ENCODE measurements around the gene PTPRT.
A peak's percentile ranks its signal among the peaks of the same experiment; 100 is the strongest.

PTPRT gene

GRCh38 chr20:43196243-43196642 lies 6.5 kb upstream of the PTPRT start:
- H3K27ac Mint-ChIP-seq (ENCODE audit: low read depth): no peak overlapping the region
- no peaks in the 10 kb centered on the region for H3K4me1 Mint-ChIP-seq
- H3K4me3 Mint-ChIP-seq: no peak overlapping the region
- ATAC-seq (replicated peaks; ENCODE audit: extremely low read depth, poor library complexity, severe bottlenecking) (no peak), DNase-seq (ENCODE audit: low spot score in 2 of 2) (no peak)
- H3K27me3 Mint-ChIP-seq: peaks cover 22% of the 10 kb centered on the region
- H3K9me3 Mint-ChIP-seq: no peaks in the 10 kb centered on the region
- H3K36me3 Mint-ChIP-seq (ENCODE audit: insufficient read depth): no peaks in the 10 kb centered on the region

GRCh38 chr20:43194137-43194536 lies 4.4 kb upstream of the PTPRT start:
- Mint-ChIP-seq H3K4me3 (no peak overlapping the region), H3K4me1 (no peaks in the 10 kb centered on the region), H3K27me3 (peaks cover 34% of the 10 kb centered on the region), H3K36me3 (ENCODE audit: insufficient read depth) (no peaks in the 10 kb centered on the region), H3K9me3 (no peaks in the 10 kb centered on the region), H3K27ac (ENCODE audit: low read depth) (no peak overlapping the region)
- ATAC-seq (replicated peaks; ENCODE audit: extremely low read depth, poor library complexity, severe bottlenecking): no peak
- no peak for DNase-seq (ENCODE audit: low spot score in 2 of 2)

GRCh38 chr20:43193443-43193842 lies 3.7 kb upstream of the PTPRT start:
- no peak for ATAC-seq (replicated peaks; ENCODE audit: extremely low read depth, poor library complexity, severe bottlenecking)
- Mint-ChIP-seq H3K9me3 (no peaks in the 10 kb centered on the region), H3K4me3 (no peak overlapping the region), H3K4me1 (peaks cover 2% of the 10 kb centered on the region), H3K36me3 (ENCODE audit: insufficient read depth) (no peaks in the 10 kb centered on the region), H3K27me3 (peaks cover 35% of the 10 kb centered on the region), H3K27ac (ENCODE audit: low read depth) (no peak overlapping the region)
- DNase-seq (ENCODE audit: low spot score in 2 of 2): no peak

GRCh38 chr20:43191946-43192863 lies 2.5 kb upstream of the PTPRT start:
- H3K27ac Mint-ChIP-seq (ENCODE audit: low read depth): no peak overlapping the region
- H3K4me1 Mint-ChIP-seq: peaks cover 8% of the 10 kb centered on the region
- H3K4me3 Mint-ChIP-seq: no peak overlapping the region
- no peak for ATAC-seq (replicated peaks; ENCODE audit: extremely low read depth, poor library complexity, severe bottlenecking)
- no peaks in the 10 kb centered on the region for H3K36me3 Mint-ChIP-seq (ENCODE audit: insufficient read depth)
- peaks cover 44% of the 10 kb centered on the region for H3K27me3 Mint-ChIP-seq
- no peaks in the 10 kb centered on the region for H3K9me3 Mint-ChIP-seq
- DNase-seq (ENCODE audit: low spot score in 2 of 2): no peak

GRCh38 chr20:43191143-43191542 lies 1.4 kb upstream of the PTPRT start:
- H3K27me3 Mint-ChIP-seq: peaks cover 54% of the 10 kb centered on the region
- ATAC-seq (replicated peaks; ENCODE audit: extremely low read depth, poor library complexity, severe bottlenecking): no peak
- no peak for DNase-seq (ENCODE audit: low spot score in 2 of 2)
- H3K4me3 Mint-ChIP-seq: no peak overlapping the region
- H3K4me1 Mint-ChIP-seq: peaks cover 8% of the 10 kb centered on the region
- no peaks in the 10 kb centered on the region for H3K36me3 Mint-ChIP-seq (ENCODE audit: insufficient read depth)
- no peak overlapping the region for H3K27ac Mint-ChIP-seq (ENCODE audit: low read depth)
- no peaks in the 10 kb centered on the region for H3K9me3 Mint-ChIP-seq

GRCh38 chr20:43190332-43190953 lies 737 bp upstream of the PTPRT start:
- H3K27me3 Mint-ChIP-seq: peaks cover 59% of the 10 kb centered on the region
- H3K4me3 Mint-ChIP-seq: no peak overlapping the region
- DNase-seq (ENCODE audit: low spot score in 2 of 2) (no peak), ATAC-seq (replicated peaks; ENCODE audit: extremely low read depth, poor library complexity, severe bottlenecking) (no peak)
- H3K9me3 Mint-ChIP-seq: no peaks in the 10 kb centered on the region
- peaks cover 8% of the 10 kb centered on the region for H3K4me1 Mint-ChIP-seq
- no peaks in the 10 kb centered on the region for H3K36me3 Mint-ChIP-seq (ENCODE audit: insufficient read depth)
- no peak overlapping the region for H3K27ac Mint-ChIP-seq (ENCODE audit: low read depth)

GRCh38 chr20:43188861-43189553 lies 699 bp downstream of the PTPRT start:
- no peak overlapping the region for H3K4me3 Mint-ChIP-seq
- no peak for DNase-seq (ENCODE audit: low spot score in 2 of 2)
- ATAC-seq (replicated peaks; ENCODE audit: extremely low read depth, poor library complexity, severe bottlenecking): no peak

GRCh38 chr20:43188234-43188653 lies 1.5 kb downstream of the PTPRT start:
- no peak overlapping the region for H3K4me3 Mint-ChIP-seq
- H3K4me1 Mint-ChIP-seq: peaks cover 8% of the 10 kb centered on the region
- H3K9me3 Mint-ChIP-seq: no peaks in the 10 kb centered on the region
- peaks cover 72% of the 10 kb centered on the region for H3K27me3 Mint-ChIP-seq
- ATAC-seq (replicated peaks; ENCODE audit: extremely low read depth, poor library complexity, severe bottlenecking): no peak
- no peak for DNase-seq (ENCODE audit: low spot score in 2 of 2)
- no peak overlapping the region for H3K27ac Mint-ChIP-seq (ENCODE audit: low read depth)
- no peaks in the 10 kb centered on the region for H3K36me3 Mint-ChIP-seq (ENCODE audit: insufficient read depth)

More at GRCh38 chr20:43188861-43189553, 699 bp downstream of the PTPRT start:
- Mint-ChIP-seq H3K27ac (ENCODE audit: low read depth) (no peak overlapping the region), H3K9me3 (no peaks in the 10 kb centered on the region), H3K4me1 (peaks cover 8% of the 10 kb centered on the region), H3K27me3 (peaks cover 72% of the 10 kb centered on the region), H3K36me3 (ENCODE audit: insufficient read depth) (no peaks in the 10 kb centered on the region)

- no peak overlapping the region for H3K4me3 Mint-ChIP-seq
- no peak overlapping the region for H3K27ac Mint-ChIP-seq (ENCODE audit: low read depth)
- DNase-seq (ENCODE audit: low spot score in 2 of 2) (peak in 1 of 2 donors; percentile 17), ATAC-seq (replicated peaks; ENCODE audit: extremely low read depth, poor library complexity, severe bottlenecking) (no peak)
- peaks cover 8% of the 10 kb centered on the region for H3K4me1 Mint-ChIP-seq
- no peaks in the 10 kb centered on the region for H3K9me3 Mint-ChIP-seq
- H3K27me3 Mint-ChIP-seq: peaks cover 72% of the 10 kb centered on the region
- no peaks in the 10 kb centered on the region for H3K36me3 Mint-ChIP-seq (ENCODE audit: insufficient read depth)
These were observed 2.1 kb downstream of the PTPRT start for GRCh38 chr20:43187476-43188233.

GRCh38 chr20:43186312-43186711 lies 3.4 kb downstream of the PTPRT start:
- no peak for DNase-seq (ENCODE audit: low spot score in 2 of 2)
- H3K27me3 Mint-ChIP-seq: peaks cover 58% of the 10 kb centered on the region
- H3K36me3 Mint-ChIP-seq (ENCODE audit: insufficient read depth): no peaks in the 10 kb centered on the region
- no peak overlapping the region for H3K27ac Mint-ChIP-seq (ENCODE audit: low read depth)
- peaks cover 8% of the 10 kb centered on the region for H3K4me1 Mint-ChIP-seq
- no peaks in the 10 kb centered on the region for H3K9me3 Mint-ChIP-seq
- ATAC-seq (replicated peaks; ENCODE audit: extremely low read depth, poor library complexity, severe bottlenecking): no peak
- H3K4me3 Mint-ChIP-seq: no peak overlapping the region

- Mint-ChIP-seq H3K27ac (ENCODE audit: low read depth) (no peak overlapping the region), H3K4me3 (no peak overlapping the region), H3K27me3 (peaks cover 58% of the 10 kb centered on the region), H3K9me3 (no peaks in the 10 kb centered on the region), H3K36me3 (ENCODE audit: insufficient read depth) (no peaks in the 10 kb centered on the region), H3K4me1 (peaks cover 8% of the 10 kb centered on the region)
- DNase-seq (ENCODE audit: low spot score in 2 of 2): no peak
- ATAC-seq (replicated peaks; ENCODE audit: extremely low read depth, poor library complexity, severe bottlenecking): no peak
These were observed 3.8 kb downstream of the PTPRT start for GRCh38 chr20:43185901-43186300.

- Mint-ChIP-seq H3K27me3 (peaks cover 51% of the 10 kb centered on the region), H3K4me3 (no peak overlapping the region), H3K27ac (ENCODE audit: low read depth) (no peak overlapping the region), H3K9me3 (no peaks in the 10 kb centered on the region), H3K4me1 (peaks cover 8% of the 10 kb centered on the region), H3K36me3 (ENCODE audit: insufficient read depth) (peaks cover 2% of the 10 kb centered on the region)
- ATAC-seq (replicated peaks; ENCODE audit: extremely low read depth, poor library complexity, severe bottlenecking): no peak
- DNase-seq (ENCODE audit: low spot score in 2 of 2): no peak
These were observed 6.1 kb downstream of the PTPRT start for GRCh38 chr20:43183536-43184070.
